Calu3 (cell line): ENCODE measurements around the gene CRELD2. TPM values are rescaled to one million over a fixed set of nuclear protein-coding genes. Genes with fewer than 3 reads are reported as not detected.

Source experiments
- BruUV-seq: library from RNA; stranded (reverse); fragments of 400-500 nt; replicated peaks from 2 replicates; lab custom pipeline; 2021; lab: Mats Ljungman, UMichigan
- CTCF ChIA-PET: fragments of 300-600 bp; sonication (Branson Sonifier 250); formaldehyde crosslinking; loops from one replicate; lab custom pipeline; 2022; ENCODE audit warnings: antibody characterized with exemption; lab: Charles Lee
- DNase-seq: peaks from one replicate; pipeline ENCODE4 v3.0.0; 2022
- H3K27ac Mint-ChIP-seq: one replicate; pipeline ENCODE4 v1.8.0; 2022; ENCODE audit warnings: mixed read lengths; ENCODE audit not compliant: unreplicated experiment
- H3K27me3 Mint-ChIP-seq: one replicate; pipeline ENCODE4 v1.8.0; 2022; ENCODE audit warnings: mixed read lengths; ENCODE audit not compliant: unreplicated experiment
- H3K36me3 Mint-ChIP-seq: one replicate; pipeline ENCODE4 v1.8.0; 2022; ENCODE audit warnings: mild to moderate bottlenecking, moderate library complexity, mixed read lengths; ENCODE audit not compliant: insufficient read depth, unreplicated experiment
- H3K4me1 Mint-ChIP-seq: one replicate; pipeline ENCODE4 v1.8.0; 2022; ENCODE audit warnings: mild to moderate bottlenecking, low read depth, mixed read lengths; ENCODE audit not compliant: unreplicated experiment
- H3K4me3 Mint-ChIP-seq: one replicate; pipeline ENCODE4 v1.8.0; 2022; ENCODE audit warnings: mild to moderate bottlenecking, low read depth, moderate library complexity, mixed read lengths; ENCODE audit not compliant: unreplicated experiment
- H3K9me3 Mint-ChIP-seq: one replicate; pipeline ENCODE4 v1.8.0; 2022; ENCODE audit warnings: low read depth, mixed read lengths; ENCODE audit not compliant: unreplicated experiment
- intact Hi-C: fragments of 100-400 bp; cut with micrococcal nuclease; formaldehyde crosslinking; loops from one replicate; pipeline ENCODE4 v1.10.0; 2022; ENCODE audit not compliant: unreplicated experiment
- total RNA-seq: library from RNA; stranded (reverse); gene quantifications from 2 replicates; pipeline ENCODE4 v1.2.3, GENCODE V29; 2022
- TF ChIP-seq, protein P1 (sequence below): fragments of 200-600 bp; IDR thresholded peaks from one replicate; pipeline ENCODE4 v1.8.0; 2022; ENCODE audit warnings: antibody characterized with exemption; ENCODE audit not compliant: unreplicated experiment

The CRELD2 gene
- total RNA-seq, 1 experiment from 2014 or later = 64.6 TPM

DNA sequence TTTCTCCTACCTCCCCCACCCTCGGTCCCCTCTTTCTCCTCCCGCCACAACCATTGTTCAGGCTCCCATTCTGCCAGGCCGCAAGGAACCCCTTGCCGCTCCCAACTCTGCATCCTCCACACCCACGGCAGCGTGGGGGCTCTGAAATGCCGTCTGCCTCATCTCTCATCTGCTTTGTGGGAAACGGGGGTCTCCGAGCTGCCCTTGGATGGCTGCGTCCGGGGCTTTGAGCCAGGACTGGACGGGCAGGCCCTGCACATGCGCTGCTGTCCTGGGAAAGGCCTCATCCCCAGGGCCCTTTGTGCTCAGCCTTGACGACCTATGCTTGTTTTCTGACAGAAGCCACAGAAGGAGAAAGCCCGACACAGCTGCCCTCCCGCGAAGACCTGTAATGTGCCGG lies 8.5 kb downstream of the CRELD2 start:
- intact Hi-C loops = no loop called here
- Mint-ChIP-seq H3K27me3 (no peaks in the 10 kb centered on the region), H3K9me3 (no peaks in the 10 kb centered on the region), H3K27ac (no peak overlapping the region), H3K4me1 (peaks cover 11% of the 10 kb centered on the region), H3K4me3 (no peak overlapping the region), H3K36me3 (peaks cover 54% of the 10 kb centered on the region)
- TF ChIP-seq, protein P1, sequence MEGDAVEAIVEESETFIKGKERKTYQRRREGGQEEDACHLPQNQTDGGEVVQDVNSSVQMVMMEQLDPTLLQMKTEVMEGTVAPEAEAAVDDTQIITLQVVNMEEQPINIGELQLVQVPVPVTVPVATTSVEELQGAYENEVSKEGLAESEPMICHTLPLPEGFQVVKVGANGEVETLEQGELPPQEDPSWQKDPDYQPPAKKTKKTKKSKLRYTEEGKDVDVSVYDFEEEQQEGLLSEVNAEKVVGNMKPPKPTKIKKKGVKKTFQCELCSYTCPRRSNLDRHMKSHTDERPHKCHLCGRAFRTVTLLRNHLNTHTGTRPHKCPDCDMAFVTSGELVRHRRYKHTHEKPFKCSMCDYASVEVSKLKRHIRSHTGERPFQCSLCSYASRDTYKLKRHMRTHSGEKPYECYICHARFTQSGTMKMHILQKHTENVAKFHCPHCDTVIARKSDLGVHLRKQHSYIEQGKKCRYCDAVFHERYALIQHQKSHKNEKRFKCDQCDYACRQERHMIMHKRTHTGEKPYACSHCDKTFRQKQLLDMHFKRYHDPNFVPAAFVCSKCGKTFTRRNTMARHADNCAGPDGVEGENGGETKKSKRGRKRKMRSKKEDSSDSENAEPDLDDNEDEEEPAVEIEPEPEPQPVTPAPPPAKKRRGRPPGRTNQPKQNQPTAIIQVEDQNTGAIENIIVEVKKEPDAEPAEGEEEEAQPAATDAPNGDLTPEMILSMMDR = no peak
- no TSS peak for BruUV-seq
- CTCF ChIA-PET = interaction anchor here (0.7 to 1.6 kb wide), 2 partner anchors 13 to 103 kb away, joined by 4 read pairs; no protein-coding TSS in a partner anchor
- DNase-seq = no peak

DNA sequence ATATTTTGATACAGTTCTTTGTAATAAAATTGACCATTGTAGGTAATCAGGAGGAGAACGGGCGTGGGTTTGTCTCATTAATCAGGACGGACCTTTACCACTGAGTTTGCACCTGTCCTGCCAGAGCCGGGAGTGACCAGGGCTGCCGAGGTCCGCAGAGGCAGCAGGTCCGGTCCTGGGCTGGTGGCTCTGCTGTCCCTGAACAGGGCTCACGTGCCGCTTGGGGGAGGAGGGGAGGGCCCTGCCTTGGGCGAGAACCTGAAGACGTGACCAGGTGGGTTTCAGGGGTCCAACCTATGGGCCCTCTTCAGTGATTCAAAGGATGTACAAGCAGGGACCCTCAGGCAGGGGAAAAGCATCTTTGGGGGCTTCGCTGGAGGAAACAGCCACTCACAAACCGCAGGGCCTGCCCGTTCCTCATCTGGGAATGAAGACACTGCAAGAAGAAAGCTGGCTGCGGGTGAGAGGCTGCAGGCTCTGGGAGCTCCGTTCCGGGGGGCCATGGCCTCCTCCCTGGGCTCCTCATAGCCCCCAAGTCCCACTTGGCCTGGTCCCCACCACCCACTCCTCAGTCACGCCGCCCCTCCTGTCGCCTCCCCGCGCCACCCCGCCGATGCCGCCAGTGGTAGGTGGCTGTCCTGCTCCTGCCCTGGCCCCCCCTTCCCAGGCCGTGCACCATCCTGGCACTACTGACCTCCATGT lies 9.2 kb downstream of the CRELD2 start:
- no TSS peak for BruUV-seq
- Mint-ChIP-seq H3K9me3 (no peaks in the 10 kb centered on the region), H3K27ac (no peak overlapping the region), H3K4me3 (no peak overlapping the region), H3K36me3 (peaks cover 49% of the 10 kb centered on the region), H3K4me1 (peaks cover 11% of the 10 kb centered on the region), H3K27me3 (no peaks in the 10 kb centered on the region)
- TF ChIP-seq, protein P1 = no peak
- CTCF ChIA-PET = interaction anchor here (0.7 to 1.6 kb wide), 2 partner anchors 13 to 103 kb away, joined by 4 read pairs; no protein-coding TSS in a partner anchor
- no peak for DNase-seq
- intact Hi-C loops = no loop called here

DNA sequence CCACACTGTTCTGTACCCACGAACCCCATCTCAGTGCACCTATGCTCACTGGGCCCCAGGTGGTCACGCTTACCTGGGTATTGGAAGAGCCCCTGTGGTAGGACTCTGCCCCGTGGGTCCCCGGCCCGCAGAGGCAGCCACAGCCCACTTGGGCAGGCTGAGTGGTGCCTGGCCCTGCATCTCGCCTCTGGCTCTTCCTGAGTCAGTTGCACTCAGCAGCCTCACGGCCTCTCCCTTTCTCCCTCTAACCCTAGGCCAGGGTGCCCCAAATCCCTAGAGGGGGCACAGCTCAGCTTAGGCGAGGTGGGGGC lies 9.7 kb downstream of the CRELD2 start:
- BruUV-seq = no TSS peak
- intact Hi-C loops = no loop called here
- Mint-ChIP-seq H3K4me1 (peaks cover 16% of the 10 kb centered on the region), H3K27me3 (no peaks in the 10 kb centered on the region), H3K9me3 (no peaks in the 10 kb centered on the region), H3K4me3 (peak overlapping the region; percentile 60), H3K36me3 (peaks cover 49% of the 10 kb centered on the region), H3K27ac (peak overlapping the region; percentile 42)
- CTCF ChIA-PET = interaction anchor here (1.6 kb wide), 1 partner anchor 102 kb away, joined by 4 read pairs; no protein-coding TSS in a partner anchor
- DNase-seq = no peak
- TF ChIP-seq, protein P1 = no peak

DNA sequence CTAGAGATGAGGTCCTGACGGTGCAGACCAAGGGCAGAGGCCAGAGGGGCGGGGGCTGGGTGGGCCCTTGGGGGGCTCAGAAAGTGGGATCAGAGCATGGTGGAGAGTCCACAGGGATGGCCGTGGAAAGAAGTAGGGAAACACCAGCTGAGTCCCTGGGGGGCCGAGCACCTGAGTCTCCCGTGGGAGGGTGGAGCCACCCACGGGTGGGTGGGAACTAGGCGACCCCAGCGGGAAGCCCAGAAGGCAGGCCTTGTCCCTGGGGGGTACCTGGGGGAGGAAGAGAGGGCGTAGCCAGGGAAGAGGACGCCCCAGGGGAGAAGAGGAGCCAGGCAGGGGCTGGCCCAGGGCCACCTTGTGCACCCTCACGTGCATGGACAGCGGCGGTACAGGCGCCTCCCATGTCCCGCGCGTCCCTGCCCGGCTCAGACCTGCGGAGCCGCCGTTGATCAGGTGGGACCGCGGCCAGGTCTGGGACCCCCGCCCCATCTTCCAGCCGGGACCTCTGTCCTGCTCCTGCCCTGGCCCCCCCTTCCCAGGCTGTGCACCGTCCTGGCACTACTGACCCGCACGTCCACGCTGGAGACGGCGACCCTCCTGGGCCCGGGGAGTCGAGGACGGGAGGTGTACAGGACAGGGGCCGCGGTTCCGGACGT lies 10.2 kb downstream of the CRELD2 start:
- Mint-ChIP-seq H3K36me3 (peaks cover 44% of the 10 kb centered on the region), H3K27me3 (no peaks in the 10 kb centered on the region), H3K9me3 (no peaks in the 10 kb centered on the region), H3K4me1 (peaks cover 21% of the 10 kb centered on the region), H3K4me3 (peak overlapping the region; percentile 60), H3K27ac (peak overlapping the region; percentile 42)
- CTCF ChIA-PET = no interaction called here
- no peak for DNase-seq
- intact Hi-C loops = no loop called here
- BruUV-seq = no TSS peak
- TF ChIP-seq, protein P1 = no peak
